Measurements from ENCODE around the gene RGMA. TPM values are rescaled to one million over a fixed set of nuclear protein-coding genes. Genes with fewer than 3 reads are reported as not detected.
"Not testable (repeated sequence)": the region's sequence is repeated elsewhere in the genome, so short reads cannot be mapped to it uniquely, and the experiment has no call there.

The RGMA gene
- total RNA-seq, 1 donor from 2014 or later: not detected

DNA sequence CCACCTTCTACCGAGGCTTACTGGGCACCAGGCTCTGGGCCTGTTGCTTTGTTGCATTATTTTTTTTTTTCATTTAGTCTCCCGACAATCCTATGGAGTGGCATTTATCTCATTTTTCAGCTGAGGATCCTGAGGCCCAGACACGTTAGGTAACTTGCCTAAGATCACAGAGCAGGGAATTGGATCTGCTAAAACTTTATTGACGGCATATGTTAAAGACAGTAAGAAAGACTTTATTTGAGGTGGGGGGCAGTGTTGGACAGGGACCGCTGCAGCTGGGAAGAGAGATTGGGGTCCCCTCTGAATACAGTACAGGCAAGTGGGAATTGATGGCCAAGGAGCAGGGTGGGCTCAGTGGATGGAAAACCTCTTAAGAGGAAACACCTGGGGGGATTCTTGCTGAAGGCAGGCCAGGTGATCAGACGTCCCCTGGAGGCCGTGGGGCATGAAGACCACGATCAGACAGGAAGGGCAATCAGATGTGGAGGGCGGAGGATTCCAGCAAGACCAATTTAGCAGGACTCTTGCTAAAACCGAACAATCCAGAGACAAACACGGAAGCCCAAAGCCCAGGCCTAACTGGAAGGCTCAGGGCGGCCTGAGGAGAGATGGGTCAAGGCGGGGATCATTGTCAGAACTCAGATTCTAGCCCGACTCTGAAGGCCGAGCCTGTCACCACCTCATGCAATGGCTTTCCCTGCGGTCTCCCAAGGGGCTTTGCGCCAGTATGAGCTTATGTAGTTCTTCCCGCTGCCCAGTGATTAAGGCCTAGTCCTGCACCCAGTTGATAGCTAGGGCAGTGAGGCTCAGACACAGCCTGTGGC is 53.7 kb downstream of the RGMA start:
- no peak for DNase-seq (ENCODE audit: low read depth, low spot score)

DNA sequence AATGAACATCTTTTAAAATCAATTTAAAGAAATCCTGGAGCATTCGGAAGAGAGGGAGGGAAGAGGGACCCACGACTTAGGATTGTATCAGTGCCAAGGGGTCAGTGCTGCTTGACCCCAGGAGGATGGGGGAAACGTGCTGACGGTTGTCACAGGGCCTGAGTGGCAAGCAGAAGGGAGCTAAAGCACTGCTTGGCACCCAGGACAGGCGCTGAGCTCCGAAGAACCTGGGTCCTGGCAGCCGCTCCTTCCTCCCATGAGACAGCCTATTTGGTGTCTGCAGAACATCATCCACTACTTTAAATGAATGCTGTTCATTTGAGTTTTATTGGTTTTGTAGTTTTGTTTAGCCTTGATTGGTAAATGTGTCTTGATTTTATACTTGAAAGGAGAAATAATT is 54.5 kb downstream of the RGMA start:
- DNase-seq (ENCODE audit: low read depth, low spot score): no peak

DNA sequence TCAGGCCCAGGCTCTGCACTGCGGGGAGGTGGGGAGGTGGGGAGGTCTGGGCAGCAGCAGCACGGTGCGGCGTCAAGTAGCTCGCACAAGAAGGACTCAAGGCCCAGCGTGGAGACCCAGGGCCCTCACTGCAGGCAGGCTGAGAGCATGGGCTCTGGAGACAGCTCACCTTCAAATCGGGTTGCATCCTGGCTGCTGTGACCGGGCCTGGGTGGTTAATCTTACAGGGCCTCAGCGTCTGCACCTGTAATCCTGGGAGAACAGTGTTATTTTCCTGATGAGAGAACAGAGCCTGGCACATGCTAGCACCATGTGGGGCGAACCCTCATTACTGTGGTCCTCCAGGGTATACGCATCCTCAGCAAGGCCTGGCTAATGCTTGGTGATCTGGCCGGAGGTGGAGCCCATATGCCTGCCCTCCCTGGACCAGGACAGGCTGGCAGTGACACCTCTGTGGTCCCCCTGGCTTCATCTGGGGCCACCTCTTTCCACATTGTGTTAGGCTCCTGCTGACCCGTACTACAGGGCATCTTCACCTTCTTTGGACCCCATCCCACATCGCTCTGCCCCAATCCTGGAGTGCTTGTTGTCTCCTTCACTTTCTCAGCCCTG is 55.5 kb downstream of the RGMA start:
- no peak for DNase-seq (ENCODE audit: low read depth, low spot score)

DNA sequence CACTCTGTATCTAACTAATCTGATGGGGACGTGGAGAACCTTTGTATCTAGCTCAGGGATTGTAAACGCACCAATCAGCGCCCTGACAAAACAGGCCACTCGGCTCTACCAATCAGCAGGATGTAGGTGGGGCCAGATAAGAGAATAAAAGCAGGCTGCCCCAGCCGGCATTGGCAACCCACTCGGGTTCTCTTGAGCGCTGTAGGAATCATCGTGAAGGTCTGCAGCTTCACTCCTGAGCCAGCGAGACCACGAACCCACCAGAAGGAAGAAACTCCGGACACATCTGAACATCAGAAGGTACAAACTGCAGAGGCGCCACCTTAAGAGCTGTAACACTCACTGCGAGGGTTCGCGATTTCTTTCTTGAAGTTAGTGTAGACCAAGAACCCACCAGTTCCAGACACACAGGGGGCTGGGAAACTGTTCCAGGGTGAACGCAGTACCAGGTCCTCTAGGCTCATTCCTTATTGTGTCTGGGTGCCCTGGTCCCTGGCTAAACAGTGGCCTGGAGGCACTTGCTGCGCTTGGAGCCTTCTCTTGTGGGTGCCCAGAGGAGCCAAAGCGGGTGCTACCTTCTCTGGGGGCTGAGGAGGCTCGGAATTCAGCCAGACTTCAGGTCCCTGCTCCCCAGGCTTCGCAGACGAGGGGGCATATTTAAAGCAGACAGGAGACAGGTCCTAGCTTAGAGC is 56.4 kb downstream of the RGMA start:
- not testable (repeated sequence) for DNase-seq (ENCODE audit: low read depth, low spot score)

DNA sequence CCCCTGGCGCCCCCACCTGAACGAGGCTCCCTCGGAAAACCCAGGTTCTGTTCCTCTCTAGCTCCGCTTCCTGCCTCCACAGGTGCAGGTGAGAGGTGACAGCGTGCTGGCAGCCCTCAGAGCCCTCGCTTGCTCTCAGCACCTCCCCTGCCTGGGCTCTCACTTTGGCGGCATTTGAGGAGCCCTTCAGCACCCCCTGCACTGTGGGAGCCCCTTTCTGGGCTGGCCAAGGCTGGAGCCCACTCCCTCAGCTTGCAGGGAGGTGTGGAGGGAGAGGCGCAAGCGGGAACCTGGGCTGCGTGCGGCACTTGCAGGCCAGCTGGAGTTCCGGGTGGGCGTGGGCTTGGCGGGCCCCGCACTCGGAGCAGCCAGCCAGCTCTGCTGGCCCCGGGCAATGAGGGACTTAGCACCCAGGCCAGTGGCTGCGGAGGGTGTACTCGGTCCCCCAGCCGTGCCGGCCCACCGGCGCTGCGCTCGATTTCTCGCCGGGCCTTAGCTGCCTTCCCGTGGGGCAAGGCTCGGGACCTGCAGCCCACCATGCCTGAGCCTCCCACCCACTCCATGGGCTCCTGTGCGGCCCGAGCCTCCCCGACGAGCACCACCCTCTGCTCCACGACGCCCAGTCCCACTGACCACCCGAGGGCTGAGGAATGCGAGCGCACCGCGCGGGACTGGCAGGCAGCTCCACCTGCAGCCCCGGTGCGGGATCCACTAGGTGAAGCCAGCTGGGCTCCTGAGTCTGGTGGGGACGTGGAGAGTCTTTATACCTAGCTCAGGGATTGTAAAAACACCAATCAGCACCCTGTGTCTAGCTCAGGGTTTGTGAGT is 57.2 kb downstream of the RGMA start:
- DNase-seq (ENCODE audit: low read depth, low spot score): not testable (repeated sequence)

DNA sequence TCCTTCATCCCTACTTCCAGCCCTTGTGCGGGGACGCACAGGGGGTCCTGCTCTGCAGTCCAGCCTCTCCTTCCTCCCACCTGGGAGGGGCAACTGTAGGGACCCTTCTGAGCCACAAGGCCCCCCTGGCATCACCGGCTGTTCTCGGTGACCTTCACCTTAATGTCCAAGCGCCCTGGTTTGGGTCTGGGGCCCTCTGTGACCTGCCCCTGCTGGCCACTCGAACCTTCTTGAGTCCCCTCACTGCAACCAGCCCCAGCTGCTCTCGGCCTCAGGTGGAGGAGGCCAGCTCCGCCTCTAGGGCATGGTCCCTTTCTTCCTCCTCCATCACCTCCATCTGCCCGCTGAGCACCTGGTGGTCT is 57.9 kb downstream of the RGMA start:
- no peak for DNase-seq (ENCODE audit: low read depth, low spot score)

DNA sequence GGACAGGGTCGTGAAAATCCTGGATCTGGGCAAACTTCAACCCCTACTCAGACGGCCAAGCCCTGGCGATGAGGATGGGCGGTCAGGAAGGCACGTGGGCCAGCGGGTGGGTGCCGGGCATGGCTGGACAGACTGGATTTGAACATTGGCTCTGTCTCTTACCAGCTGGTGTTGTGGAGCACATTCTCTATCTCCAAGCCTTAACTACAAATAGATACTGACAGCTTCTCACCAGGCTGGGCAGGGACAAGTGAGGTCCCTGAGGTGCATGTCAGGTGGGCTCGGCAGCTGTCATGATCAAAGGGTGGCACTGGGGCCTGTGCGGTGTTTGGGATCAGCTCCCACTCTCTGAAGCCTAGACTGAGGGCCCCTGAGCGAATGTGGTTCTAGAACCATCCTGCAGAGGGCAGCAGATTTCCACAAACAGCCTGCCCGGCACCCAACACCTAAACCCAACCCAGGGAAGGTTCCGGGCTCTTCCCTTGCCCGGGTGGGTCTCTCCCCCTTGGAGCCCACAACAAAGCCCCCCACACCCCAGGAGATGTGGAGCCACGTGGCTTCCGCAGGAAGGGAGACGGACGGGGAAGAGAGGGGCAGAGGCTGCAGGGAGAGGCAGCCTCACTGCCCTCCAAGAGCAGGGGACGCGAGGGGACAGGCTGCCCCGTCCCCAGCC is 58.4 kb downstream of the RGMA start:
- no peak for DNase-seq (ENCODE audit: low read depth, low spot score)

DNA sequence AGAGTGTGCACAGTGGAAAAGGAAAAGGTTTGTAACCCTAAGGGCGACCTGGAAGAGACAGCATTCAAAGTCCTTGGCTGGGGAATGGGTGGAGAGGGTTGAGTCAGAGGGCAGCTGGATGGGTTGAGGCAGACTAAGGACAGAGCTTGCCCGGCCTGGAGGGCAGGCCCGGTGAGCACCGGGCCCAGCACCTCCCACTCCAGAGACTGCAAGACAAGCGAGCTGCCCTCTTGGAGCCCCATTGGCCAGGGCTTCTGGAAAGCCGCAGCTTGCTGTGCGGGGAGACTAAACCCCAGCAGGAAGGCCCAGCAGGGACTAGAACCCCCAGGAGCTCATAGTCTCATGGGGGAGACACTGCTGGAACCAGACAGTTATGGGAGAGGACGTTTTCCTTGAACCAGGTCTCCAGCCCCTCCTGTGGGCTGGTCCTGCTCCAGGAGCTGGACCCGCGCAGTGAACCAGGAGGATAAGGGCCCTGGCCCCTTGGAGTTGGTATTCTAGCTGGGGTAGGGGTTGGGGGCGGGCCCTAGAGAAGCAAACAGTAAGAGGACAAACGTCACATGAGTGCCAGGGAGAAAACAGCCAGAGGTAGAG is 59.1 kb downstream of the RGMA start:
- no peak for DNase-seq (ENCODE audit: low read depth, low spot score)

DNA sequence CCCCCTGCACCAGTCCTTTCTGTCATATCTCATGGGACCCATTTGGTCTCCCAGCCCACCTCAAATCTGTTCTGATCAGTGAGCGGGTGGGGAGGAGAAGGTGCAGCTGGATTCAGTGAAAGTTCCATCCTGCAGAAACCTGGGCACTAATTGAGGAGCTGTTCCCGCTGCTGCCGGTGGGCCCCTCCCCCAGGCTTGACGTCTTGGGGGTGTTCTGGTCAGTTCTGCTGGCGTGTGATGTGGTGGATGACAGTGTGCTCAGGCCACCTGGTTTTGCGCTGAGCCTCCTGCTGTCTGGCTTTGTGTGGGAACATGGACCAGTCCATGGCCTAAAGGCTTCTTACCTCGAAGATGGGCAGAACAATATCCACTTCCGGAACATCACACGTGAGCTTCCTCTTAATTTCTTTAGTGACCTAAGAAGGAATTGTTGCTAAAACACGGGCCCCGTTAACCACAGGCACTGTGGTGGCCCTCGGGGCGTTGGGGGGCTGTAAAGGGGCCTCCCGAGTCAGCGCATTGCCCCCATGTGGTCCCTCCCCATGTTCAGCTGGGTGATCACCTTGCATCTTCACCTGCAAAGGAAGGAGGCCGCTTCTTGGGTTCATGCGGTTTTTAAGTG is 59.7 kb downstream of the RGMA start:
- no peak for DNase-seq (ENCODE audit: low read depth, low spot score)

DNA sequence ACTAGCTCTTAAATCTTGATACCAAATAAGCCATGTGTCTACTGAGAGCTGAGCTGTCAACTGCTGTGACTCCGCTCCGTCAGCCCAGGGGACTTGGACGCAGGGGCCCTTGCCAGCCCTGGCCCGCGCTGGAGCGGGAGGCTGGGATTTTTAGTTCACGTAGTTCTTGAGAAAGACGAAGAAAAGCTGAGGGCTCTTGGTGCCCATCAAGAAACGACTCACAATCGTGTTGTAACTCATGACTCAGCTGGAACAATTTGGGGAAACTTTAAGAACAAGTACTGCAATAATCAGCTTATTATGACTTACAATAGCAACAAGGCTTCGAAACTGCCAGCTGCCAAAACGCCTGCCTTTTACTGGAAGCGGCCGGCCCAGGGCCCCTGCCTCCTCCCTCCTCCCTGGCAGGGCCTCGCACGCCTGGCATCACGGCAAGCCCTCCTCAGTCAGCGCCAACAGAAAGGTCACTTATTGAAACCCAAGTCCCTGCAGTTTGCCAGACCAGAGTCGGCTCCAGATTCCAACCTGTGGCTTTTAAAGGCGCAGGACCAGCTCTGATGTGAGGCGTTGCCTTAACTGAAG is 60.3 kb downstream of the RGMA start:
- DNase-seq (ENCODE audit: low read depth, low spot score): peak; percentile 20

DNA sequence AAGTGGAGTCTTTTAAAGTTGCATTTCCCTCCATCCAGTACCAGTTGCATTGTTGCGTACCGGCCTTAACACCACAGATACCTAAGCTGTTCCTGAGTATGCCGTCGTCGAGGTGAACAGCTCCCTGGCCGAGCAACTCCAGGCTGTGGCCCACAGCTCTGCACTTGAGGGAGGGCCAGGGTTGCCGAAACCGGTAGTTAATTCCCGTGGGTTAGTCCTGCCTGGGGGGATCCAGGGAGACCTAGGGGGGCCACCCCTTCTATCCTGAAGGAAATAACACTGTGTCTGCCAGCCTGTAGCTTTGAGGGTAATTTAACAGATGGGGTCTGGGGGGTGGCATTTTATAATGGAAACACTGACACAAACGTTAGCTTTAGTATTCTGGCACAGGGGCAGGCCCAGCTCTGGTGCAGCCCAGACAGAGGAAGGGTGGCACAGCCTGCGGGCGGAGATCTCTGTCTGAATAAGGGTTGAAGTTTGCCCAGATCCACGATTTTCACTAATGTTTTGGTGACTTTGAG is 60.8 kb downstream of the RGMA start:
- no peak for DNase-seq (ENCODE audit: low read depth, low spot score)

DNA sequence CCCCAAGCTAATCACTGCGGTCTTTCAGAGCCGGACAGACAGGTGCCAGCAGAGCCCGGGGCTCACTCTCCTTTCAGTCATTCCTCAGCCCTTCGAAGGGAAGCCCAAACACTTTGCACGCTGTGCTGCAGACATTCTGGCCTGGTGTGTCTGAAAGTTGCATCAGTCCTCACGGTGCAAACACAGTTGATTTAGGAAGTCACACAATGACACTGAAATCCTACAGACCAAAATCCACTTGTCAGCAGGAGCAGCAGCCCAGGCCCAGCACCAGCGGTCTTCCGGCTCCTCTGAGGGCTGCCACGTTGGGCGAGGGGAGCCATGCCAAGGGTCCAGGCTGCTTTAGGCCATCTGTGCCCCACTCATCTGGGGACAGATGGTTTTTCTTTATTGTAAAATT is 61.6 kb downstream of the RGMA start:
- DNase-seq (ENCODE audit: low read depth, low spot score): no peak

DNA sequence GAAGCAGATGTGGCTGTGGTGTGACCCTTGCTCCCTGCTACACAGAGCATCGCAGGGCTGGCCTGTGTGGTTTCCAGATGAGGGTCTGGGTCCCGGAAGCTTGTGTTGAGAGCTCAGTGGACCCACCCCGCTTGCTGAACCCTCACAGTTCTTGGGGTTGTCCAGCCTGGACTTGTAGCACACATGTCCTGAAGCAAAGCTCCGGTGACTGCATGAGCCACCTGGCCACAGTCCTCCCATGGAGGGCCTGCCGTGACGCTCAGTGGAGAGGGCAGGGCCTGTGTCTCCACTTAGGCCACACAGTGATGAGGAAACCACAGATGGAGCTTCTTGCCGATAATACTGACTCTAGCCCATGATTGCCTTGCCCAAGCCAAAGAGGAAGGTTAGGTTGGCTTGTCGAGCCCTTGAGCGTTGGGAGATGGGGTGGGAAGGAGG is 62.6 kb downstream of the RGMA start:
- no peak for DNase-seq (ENCODE audit: low read depth, low spot score)

DNA sequence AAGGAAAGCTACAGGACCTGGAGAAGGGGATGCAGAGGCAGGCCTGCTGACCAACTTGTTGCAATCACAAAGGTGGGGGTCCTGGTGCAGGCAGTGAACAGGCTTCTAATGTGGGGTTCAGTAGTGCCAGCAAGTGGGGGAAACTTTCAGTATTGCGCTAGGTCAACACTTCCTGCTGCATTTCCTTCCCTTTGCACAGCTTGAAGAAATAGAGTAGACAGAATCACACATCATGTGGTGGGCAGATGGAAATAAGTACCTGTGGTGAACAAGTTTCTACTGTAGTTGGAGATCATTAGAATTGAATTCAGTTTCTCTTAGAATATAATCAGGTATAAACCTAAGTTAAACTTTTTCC is 63.4 kb downstream of the RGMA start:
- DNase-seq (ENCODE audit: low read depth, low spot score): no peak

DNA sequence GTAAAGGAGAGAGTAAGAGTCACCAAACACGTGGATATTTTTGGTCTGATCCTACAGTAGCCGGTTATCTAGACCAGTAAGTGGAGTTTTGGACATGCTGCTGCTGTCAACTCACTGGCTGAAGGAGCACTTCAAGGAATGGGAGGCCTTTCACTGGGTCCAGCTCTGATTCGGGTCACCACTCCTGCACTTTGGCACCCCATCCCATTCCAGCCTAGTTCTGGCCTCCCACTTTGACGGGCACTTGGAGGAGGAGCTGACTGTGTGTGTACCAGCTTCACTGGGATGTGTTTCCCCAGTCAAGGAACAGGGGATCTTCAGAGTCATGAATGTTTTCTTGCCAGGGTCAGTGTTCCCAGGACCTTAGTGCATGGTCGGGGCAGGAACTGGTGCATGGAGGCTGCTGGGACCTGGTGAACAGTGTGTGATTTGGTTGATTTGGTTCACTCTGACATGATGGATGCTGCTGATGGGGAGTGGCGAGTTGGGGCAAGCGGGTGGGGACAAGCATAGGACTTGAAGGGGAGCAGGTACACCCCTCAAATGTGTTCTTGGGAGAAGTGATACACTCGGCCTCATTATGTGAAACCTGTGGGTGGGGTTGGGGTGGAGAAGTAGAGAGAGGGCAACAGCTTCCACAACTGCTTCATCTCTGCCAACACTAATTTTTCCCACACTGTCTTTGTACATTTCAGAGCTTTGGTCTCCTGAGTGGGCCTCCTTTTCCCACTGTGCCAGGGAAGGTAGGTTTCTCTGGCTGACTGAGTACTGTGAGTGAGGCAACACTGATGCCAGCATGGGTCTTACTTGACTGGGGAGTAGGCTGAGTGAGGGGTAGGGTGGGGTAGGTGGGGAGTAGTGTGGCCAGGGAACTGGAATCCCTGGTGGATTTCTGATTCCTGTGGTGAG is 64.0 kb downstream of the RGMA start:
- DNase-seq (ENCODE audit: low read depth, low spot score): no peak

DNA sequence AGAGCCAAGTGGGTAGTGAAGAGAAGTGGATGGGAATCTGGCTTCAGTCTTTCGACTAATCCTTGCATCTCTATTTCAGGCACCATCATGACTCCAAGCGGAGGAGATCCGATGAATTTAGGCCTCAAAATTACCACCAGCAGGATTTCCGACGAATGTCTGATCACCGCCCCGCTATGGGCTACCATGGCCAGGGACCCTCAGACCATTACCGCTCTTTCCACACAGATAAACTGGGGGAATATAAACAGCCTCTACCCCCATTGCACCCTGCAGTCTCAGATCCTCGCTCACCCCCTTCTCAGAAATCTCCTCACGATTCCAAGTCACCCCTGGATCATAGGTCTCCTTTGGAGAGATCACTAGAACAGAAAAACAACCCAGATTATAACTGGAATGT is 64.7 kb downstream of the RGMA start:
- no peak for DNase-seq (ENCODE audit: low read depth, low spot score)

DNA sequence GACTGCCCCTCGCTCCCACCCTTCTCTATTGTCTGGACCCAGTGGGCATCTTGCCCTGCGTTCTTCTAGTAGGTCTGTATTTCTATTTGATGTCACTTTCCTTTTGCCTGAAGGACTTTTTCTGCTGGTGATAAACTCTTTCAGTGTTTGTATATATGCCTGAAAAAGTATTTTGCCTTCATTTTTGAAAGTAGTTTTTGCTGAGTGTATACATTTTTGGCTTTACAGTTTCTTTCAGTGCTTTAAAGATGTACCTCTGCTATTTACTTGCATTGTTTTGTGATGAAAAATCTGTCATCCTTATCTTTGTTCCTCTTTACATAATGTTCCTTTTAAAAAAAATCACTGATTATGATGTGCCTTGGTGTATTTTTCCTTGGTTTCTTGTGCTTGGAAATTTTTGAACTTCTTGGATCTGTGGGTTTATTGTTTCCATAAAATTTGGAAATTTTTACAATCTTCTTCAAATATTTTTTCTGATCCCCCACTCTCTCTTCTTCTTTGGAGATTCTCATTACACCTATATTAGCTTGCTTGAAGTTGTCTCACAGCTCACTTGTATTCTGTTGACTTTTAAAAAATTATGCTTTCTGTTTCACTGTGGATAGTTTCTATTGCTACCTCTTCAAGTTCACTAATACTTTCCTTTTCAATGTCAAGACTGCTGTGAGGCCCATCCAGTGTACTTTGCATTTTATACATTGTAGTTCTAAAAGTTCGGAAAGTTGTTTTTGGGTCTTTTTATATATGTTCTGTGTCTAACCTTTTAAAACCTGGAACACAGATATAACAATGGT is 67.8 kb downstream of the RGMA start:
- DNase-seq (ENCODE audit: low read depth, low spot score): no peak

DNA sequence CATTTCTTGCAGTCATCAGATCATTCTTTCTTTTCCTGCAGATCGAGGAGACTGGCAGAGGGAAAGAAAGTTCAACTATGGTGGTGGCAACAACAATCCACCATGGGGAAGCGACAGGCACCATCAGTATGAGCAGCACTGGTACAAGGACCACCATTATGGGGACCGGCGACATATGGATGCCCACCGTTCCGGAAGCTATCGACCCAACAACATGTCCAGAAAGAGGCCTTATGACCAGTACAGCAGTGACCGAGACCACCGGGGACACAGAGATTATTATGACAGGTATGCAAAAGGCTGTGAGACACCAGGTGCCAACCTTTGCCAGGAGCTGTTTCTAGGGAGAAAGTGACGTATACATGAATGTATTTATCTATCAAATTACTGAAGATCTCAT is 69.0 kb downstream of the RGMA start:
- no peak for DNase-seq (ENCODE audit: low read depth, low spot score)
